TTC549 (cell line): Measurements from ENCODE around the gene MAP7D1.

ENCODE experiments used
- FAIRE-seq: peaks from 2 replicates; lab custom pipeline; 2012; peaks lifted over from hg19 to GRCh38; lab: Jason Lieb, UNC

MAP7D1 gene

DNA sequence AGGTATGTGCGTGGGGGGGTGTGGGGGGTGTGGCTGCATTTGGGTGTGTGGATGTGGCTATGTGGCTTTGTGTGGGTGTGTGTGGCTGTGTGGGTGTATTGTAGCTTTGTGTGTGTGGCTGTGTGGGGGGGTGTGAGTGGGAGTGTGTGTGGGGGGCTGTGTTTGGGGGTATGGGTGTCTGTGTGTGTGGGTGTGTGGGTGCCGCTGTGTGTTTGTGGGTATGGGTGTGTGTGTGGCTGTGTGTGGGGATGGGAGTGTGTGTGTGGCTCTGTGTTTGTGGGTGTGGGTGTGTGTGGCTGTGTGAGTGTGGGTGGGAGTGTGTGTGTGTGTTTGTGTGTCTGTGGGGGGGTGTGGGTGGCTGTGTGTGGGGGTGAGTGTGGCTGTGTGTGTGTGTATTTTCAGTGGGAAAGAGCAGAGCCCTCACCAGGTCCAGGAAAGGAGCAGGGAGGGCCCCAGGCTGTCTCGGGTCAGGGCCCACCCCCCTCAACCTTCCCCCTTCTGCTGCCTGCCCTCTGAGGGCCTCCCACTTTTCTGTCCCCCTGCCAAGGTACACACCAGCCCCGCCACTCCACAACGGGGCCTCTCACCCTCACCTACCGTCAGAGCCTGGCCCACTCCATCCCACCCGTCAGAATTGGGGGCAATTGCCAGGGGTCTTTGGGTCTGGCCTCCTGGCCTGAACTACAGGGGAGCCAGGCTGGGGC, 29.0 kb upstream of the MAP7D1 start:
- no peak for FAIRE-seq

DNA sequence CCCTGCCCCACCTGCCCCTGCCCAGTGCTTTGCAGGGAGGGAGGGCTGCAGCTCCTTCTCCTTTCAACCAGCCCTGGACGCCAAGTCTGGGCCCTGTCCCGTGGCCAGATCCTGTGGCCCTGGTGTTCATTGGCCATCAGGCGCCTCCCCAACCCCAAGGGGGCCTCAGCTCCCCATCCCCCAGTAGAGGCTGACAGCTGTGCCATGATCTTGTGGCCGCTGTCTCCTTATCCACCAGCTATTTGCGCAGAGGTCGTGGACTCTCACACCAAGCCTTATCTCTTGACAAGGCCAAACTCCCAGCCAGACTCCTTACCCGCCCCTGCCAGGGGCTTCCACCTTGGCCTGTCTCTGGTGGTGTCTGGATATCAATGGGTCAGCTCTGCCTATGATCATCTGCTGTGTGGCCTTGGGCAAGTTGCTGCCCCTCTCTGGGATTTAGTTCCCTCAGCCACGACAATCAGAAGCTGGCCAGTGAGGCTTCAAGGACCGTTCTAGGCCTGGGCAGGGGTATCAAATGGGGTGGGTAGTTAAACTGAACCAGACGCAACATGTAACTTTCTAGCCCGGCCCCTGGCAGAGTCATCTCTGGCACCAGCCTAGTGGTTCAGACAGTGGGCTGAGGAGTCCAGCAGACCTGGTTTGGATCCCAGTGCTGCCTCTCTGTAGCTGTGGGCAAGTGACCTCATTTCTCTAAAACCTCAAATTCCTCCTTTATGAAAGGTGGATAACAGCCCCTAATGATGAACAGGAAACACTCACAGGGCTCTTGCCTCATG, 27.6 kb upstream of the MAP7D1 start:
- no peak for FAIRE-seq

DNA sequence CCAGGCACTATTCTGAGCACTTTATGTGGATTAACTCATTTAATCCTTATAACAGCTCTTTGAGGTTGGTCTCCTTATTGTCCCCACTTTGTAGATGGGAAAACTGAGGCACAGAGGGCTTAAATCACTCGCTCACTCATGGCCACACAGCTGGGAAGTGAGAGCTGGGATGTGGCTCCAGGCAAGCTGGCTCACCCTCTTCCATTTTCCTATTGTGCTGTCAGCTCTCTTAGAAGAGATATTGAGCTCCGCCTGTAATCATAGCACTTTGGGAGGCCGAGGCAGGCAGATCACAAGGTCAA, 27.1 kb upstream of the MAP7D1 start:
- no peak for FAIRE-seq

DNA sequence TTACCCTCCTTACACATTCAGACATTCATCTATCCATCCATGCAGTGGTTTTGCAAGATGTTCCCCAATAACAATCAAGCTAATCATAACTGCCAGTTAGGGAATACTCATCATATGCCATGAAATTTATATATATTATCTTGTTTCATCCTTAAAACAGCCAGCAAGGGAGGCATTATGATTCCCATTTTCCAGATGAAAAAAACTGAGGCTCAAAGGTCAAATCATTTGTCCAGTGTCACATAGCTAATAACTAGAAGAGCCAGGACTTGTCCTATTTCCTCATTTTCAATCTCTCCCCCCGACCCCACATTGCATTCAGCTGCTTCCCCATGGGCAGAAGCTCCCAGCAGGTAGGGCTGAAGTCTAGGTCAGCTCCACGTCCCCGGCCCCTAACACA, 23.9 kb upstream of the MAP7D1 start:
- FAIRE-seq: no peak

DNA sequence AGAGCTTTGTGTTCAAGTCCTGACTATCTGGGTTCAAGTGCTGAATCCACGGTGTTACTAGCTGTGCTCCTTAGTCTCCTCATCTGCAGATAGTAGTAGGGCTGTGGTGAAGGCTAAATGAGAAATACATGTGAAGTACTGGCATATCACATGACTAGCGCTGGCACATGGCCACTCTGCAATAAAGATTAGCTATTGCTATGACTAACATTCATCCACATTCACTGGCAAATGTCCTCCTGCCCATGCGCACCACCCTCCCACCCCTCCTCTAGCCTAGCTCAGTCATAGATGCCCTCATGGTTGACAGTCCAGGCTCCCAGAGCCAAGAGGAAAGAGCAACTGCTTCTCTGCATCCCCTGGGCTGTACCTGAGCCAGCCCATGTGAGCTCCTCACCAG, 22.5 kb upstream of the MAP7D1 start:
- FAIRE-seq: no peak

DNA sequence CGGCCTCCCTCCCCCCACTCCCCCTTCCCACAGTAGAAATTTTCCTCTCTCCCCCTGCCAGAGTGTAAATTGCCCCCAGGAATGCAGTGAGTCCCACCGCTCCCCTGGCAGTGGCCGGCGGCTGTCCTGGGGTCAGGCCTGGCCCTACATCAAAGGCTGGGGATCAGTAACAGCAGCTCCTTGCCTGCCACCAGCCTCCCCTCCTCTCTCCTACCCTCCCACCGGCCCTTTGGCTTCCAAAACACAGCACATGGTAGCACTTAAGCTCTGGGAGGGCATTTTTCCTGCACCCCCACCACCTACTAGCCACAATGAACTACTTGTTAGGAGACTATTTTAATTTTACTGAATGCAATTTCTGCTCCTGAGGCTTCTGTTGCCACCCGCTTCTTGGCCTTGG, 21.9 kb upstream of the MAP7D1 start:
- no peak for FAIRE-seq

DNA sequence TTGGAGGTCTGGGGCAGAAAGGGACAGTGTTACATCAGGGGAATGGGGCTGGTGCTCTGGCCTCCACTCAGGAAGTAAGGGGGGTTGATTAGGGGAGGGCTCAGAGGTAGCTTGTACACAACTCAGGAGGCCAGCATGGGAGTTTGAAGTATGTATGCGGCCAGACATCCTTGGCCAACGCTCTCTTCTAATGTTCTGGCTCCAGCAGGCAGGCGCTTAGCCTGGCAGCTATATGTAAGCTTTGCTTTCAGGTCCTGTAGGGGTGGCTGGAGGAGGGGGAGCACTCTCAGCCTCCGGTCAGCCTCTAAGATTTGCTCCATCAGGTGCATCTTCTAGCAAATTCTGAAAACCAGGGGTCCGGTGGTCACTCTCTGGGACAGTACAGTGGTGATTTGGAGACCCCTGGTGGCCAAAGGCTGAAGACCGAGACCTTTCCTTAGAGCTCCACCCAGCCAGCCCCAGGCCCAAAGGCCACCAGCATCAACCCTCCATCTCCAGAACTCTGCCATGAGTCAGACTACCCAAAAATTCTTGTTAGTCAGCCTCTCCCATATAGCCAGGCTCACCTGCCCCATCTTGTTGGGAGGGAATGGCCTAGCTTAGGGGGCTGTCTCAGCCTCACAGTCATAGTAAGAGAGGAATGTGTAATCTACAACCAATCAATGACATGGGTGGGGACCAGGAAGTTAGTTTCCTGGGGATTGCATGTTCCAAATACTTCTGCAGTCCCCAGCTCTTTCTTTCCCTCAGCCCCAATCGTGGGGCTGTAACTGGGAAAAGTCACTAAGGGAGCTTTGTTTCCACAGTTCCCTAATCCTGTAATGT, 21.2 kb upstream of the MAP7D1 start:
- FAIRE-seq: no peak

DNA sequence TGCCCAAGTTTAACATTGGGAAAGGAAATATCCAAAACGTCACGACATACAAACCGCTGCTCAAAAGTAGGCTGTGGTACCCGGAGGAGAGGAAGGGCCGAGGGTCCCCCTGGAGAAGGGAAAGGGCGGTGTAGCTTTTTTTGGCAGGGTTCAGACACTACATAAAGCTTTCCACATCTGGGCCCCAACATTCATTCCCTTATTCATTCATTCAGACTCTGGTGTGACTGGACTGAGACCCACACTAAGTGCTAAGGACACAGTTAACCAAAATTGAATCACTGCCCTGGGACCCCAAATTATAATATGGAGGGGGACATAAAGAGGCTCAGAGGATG, 20.7 kb upstream of the MAP7D1 start:
- no peak for FAIRE-seq

DNA sequence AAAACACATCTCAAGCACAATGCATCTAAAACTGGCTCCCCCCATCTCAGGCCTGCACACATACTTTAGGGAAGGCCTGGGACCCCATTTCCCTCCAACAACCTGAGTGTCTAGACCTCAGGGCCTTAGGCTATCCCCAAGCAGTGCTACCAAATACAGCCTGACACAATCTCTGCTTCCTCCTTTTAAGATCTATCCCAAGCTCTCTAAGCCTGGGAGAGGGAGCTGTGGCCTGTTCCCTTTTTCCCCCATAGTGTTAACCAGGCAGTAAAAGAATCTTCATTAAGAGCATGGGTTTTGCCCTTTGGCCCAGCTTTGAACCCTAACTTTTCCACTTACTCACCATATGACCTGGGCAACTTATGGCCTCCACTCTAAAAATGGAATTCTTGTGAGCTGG, 20.2 kb upstream of the MAP7D1 start:
- FAIRE-seq: no peak

DNA sequence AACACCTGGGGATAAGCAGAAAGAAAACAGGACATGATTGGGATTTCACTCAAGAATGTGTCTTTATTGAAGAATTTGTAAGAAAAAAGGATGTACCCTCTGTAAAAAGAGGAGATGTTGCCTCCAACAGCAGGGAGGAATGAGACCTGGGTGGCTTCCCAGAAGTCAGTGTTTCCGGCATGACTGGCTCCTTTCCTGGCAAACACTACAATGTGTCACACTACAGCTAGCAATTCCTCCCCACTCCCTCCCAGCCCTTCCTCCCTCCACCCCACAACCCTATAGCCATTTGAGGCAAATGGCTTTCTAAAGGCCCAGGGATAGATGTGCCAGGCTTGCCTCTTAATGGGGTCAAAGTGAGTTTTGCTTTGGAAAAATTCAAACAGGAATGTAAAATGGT, 19.4 kb upstream of the MAP7D1 start:
- FAIRE-seq: no peak

DNA sequence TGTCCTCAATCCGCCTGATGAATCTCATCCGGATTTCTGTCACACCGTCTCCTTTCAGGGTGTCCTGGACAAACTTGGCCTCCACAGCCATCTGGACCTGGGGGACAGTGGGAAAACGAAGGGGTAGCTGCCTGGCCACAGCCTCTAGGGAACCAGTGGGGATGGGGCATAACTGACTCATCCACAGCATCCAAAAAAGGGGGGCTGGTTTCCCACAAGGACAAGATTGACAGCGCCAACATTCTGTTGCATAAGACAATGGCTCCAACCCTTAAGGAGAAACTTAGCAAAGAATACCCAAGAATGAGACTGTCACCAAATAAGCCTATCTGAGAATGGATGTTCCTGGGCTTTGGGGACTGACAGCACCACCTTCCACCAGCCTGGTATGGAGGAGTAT, 18.7 kb upstream of the MAP7D1 start:
- FAIRE-seq: no peak

DNA sequence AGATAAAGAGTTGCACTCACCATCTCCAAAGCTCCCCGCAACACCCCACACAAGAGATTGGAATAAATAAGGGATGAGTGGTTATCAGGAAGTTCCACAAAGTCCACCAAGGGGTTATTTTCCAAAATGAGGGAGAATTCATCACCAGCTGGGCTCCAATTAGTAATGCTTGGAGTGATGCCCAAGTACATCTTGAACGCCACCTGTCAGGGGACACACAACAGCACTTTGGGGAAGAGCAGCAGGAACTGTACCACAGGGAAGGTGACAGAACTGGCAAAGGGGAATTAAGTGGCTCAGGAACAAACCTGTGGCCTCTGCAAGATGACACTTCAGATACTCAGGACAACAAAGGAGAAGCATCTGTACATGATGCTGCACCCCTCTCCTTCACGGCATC, 18.2 kb upstream of the MAP7D1 start:
- FAIRE-seq: no peak

DNA sequence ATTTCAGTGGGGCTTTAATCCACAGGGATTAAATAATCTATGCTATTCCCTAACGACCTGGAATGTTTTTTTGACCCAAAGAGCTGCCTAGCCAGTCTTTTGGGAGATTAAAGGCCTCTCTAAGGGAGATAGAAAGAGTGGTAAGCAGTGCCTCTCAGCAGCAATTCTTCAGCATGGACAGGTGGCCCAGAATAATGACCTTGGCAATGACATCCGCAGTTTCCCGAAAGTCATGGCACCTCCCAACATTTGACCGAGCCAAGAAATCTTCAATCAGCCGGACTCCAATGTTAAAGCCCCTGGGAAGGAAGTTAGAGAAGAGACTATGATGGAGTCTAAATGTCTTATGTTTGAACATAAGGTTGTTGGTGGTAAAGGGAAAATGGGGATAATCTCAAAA, 16.4 kb upstream of the MAP7D1 start:
- FAIRE-seq: no peak

DNA sequence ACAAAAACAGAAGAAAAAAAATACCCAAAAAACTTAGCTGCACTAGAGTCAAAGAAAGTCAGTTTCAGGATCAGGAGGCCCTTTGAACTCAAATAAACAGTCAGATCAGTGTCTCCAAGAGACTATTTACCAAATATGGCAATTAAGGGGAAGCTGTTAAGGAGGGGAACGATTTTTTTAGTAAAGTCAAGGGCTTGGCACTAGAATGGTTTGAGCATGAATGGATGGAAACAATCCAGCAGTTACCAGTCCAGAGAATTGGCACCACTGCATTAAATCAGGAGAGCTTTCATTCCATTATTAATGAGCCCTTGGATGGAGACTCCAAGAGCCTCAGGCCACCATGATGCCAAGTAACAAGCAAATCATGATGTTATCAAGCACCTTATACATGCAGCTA, 13.8 kb upstream of the MAP7D1 start:
- no peak for FAIRE-seq

DNA sequence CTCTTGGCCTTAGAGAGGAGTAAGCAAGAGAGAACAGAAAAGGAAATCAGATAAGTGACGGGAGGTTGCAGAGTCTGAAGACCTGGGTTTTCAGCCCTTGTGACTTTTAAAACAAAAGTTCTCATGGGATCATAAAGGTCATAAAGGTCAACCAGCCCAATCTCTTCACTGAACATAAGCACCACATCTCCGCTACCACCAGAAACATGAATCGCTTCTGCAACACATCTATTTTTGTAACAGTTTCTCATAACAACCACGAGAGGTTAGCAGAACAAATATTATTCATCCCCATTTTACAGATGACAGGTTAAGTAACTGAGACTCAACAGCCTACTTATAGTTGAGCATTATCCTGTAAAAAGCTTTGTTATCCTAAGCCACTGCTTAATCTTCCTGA, 12.5 kb upstream of the MAP7D1 start:
- FAIRE-seq: no peak

DNA sequence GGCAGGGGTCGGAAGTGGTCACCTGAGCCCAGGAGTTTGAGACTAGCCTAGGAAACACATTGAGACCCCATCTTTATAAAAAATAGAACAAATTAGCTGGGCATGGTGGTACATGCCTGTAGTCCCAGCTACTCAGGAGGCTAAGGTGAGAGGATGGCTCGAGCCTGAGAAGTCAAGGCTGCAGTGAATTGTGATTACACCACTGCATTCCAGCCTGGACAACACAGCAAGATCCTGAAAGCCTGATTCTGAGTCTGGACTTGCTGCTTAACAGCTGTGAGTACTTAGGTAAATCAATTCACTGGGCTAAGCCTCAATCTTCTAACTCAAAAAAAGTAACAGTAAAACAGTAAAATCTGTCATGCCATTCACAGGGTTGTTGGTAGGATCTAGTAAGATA, 11.5 kb upstream of the MAP7D1 start:
- no peak for FAIRE-seq

DNA sequence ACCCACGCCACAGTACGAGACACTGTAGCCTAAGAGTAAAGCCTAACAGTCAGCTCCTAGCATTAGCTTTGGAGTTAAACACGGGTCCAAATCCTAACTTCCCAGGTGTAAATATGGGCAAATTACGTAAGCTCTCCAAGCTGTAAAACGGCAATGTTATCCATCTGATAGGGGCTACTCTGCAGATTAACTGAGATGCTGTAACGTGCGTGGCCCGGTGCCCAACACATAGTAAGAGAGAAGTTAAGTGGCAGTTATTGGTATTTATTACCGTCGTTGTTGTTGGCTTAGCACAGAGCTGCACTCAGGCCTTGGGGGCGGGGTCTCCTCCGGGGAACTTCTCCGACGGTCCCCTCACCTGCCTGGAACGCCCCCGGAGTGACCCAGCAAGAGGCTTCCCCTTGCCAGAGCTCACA, 7.1 kb upstream of the MAP7D1 start:
- no peak for FAIRE-seq

DNA sequence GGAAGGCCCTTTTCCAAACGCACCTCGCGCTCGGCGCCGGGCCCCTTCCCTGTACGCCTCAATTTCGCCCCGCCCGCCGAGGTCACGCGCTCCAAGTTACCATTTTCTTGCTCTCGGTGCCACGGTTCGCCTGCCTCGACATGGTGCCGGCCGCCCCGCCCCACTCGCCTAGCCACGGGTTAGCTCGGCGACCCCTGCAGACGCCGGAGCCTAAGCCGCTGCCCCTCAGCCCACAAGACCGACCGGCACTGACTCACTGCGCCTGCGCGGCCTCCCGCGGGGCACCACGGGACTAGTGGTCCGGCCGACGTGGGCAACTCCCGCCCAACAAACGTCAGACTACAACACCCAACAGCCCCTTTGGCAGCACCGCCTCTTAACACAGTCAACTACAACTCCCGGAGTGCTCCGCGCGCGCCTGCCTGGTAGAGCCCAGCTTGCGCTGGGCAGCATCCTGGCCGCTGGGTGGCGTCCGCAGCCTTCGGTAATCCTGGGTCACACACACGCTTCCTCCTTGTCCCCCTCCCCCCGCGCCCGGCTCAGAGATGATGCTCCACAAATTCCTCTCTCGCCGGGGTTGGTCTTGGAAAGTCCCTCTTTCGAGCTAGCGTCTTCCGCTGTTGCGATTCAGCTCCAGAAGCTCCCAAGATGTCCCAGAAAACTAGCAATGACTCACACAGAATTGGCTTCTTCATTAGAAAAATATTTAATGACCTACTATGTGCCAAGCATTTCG, 6.6 kb upstream of the MAP7D1 start, which contains the start of gene TRAPPC3:
TSS of gene TRAPPC3 (minus strand) at position 250 of the 736 bp plus-strand sequence. CDS start at position 142, 108 bp downstream.
- peak; percentile 86 for FAIRE-seq

DNA sequence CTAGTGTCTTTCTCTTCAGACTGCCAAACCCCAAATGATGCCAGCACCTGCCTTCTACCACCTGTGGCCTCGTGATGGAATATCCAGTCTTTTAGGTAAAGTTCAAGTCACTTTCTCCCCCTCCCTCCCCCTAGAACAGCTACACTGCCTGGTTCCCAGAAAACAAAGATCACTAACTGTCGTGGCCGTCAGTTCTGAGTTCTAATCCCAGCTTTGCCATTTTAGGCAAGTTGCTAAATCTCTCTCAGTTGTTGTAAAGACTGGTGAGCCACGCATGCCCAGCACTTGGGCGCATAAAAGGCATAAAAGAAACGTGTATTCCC, 6.0 kb upstream of the MAP7D1 start:
- FAIRE-seq: no peak

DNA sequence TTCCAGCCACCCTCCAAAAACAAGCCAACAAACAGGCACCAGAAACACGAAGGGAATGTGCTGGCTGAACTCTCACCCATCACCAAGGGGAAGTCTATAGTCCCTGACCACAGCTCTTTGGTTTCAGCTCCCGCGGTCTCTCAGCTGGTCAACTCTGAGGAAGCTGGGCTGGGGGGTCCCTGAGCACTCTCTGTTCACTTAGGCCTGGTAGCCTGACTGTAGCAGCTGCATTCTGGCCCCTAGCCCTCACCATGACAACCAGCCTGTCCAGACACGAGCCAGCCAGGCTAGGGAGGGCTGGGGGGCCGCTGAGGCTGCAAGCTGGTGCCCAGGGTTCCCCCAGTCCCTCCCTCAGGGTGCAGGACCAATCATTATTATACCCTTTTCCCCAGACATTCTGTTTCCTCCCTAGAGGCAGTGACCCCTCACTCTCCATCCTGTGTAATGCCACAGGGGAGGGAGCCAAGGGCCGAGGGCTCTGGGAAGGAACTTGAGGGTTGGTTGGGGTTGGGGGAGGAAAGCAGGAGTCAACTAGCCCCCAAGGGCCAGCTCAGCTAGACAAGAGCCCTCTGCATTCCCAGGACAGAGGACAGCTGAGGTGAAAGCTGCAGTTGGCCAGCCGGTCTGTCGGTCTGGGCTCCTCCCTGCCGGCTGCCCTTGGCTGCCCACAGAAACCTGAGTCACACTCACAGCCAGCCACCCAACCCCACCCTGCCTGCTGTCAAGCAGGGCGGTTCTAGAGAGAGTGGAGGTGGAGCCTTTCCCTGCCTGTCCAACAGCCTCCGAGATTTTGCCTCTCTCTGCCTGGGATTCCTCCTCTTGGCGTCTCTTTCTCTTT, 5.4 kb upstream of the MAP7D1 start:
- FAIRE-seq: peak; percentile 93

DNA sequence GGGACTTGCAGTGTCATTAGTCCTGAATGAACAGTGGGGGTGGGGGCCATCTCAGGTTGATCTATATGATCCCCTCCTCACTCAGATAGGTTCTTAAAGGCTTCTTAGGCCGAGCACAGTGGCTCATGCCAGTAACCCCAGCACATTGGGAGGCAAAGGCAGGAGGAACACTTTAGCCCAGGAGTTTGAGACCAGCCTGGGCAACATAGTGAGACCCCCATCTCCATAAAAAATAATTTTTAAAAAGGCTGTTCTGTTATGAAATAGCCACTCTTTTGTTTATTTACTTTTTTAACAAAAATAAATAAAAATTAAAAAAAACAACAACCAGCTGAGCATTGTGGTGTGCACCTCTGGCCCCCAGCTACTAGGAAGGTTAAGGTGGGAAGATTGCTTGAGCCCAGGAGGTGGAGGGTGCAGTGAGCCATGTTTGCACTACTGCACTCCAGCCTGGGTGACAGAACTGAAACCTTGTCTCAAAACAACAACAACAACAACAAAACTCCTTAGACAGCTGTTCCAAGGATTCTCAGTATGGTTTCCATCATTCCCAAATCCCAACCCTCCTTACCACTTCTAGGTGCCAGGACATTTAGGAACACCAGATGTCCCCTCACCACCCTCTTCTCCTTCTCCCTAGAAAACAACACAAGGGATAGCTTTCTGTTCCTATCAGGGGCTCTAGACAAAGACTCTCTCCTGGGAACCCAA, 4.7 kb upstream of the MAP7D1 start:
- no peak for FAIRE-seq
